Activated CD4-positive, alpha-beta T cell treated with anti-CD3 and anti-CD28 coated beads, Interleukin-2, amount 50 U/mL, for 24 hours (primary cell): ENCODE results near the gene POMGNT1.

Source experiments
- DNase-seq, 2 donors: peaks; one replicate each; pipeline ENCODE4 v3.0.0-alpha.2; 2020; ENCODE audit warnings: low read depth in 1 of 2, low spot score in 1 of 2

The POMGNT1 gene

GRCh38 chr1:46183926-46184557 lies 14.2 kb downstream of the POMGNT1 start:
- no peak for DNase-seq

GRCh38 chr1:46183079-46183847 lies 15.0 kb downstream of the POMGNT1 start:
- no peak for DNase-seq

GRCh38 chr1:46181343-46182260 lies 16.6 kb downstream of the POMGNT1 start:
- no peak for DNase-seq

GRCh38 chr1:46180082-46180616 lies 18.1 kb downstream of the POMGNT1 start:
- no peak for DNase-seq

- DNase-seq = peak; percentile 36 to 62
Observed at GRCh38 chr1:46179138-46180081, 18.8 kb downstream of the POMGNT1 start.

- no peak for DNase-seq
Observed at GRCh38 chr1:46176211-46176865, 21.9 kb downstream of the POMGNT1 start, which contains the start of gene P3R3URF. P3R3URF (minus strand) TSS chr1:46176488; CDS start chr1:46176471, 17 bp downstream.

GRCh38 chr1:46175243-46175642 lies 23.0 kb downstream of the POMGNT1 start:
- DNase-seq = no peak

GRCh38 chr1:46174448-46175231 lies 23.6 kb downstream of the POMGNT1 start, which contains the start of gene TSPAN1:
TSPAN1 (plus strand) TSS chr1:46175087; CDS start chr1:46181108, 6,021 bp downstream.
- no peak for DNase-seq

- no peak for DNase-seq
Observed at GRCh38 chr1:46173361-46173856, 24.8 kb downstream of the POMGNT1 start.

GRCh38 chr1:46172321-46172720 lies 25.9 kb downstream of the POMGNT1 start:
- no peak for DNase-seq

GRCh38 chr1:46171871-46172270 lies 26.4 kb downstream of the POMGNT1 start:
- no peak for DNase-seq

GRCh38 chr1:46171351-46171750 lies 26.9 kb downstream of the POMGNT1 start:
- no peak for DNase-seq

GRCh38 chr1:46169811-46170454 lies 28.3 kb downstream of the POMGNT1 start:
- no peak for DNase-seq

- no peak for DNase-seq
Observed at GRCh38 chr1:46168477-46168876, 29.8 kb downstream of the POMGNT1 start.

- DNase-seq = peak; percentile 13 to 24
Observed at GRCh38 chr1:46166521-46167462, 31.4 kb downstream of the POMGNT1 start.

GRCh38 chr1:46160212-46160611 lies 38.0 kb downstream of the POMGNT1 start:
- no peak for DNase-seq

GRCh38 chr1:46159516-46159915 lies 38.7 kb downstream of the POMGNT1 start:
- no peak for DNase-seq
